Gastrocnemius medialis (tissue), 4 donors: Measurements from ENCODE around the gene PDE4D. TPM values are rescaled to one million over a fixed set of nuclear protein-coding genes. Genes with fewer than 3 reads are reported as not detected.
A peak's percentile ranks its signal among the peaks of the same experiment; 100 is the strongest.
"Not testable (repeated sequence)": the region's sequence is repeated elsewhere in the genome, so short reads cannot be mapped to it uniquely, and the experiment has no call there.

Source experiments
- ATAC-seq, 2 donors: fragments of 150-250 bp; one replicate each; pipeline ENCODE4 v1.9.1; 2016
- DNase-seq, 2 donors: peaks; one replicate each; pipeline ENCODE4 v3.0.0-alpha.2; 2019
- H3K27ac ChIP-seq, 4 donors: fragments of 200-600 bp; sonication (generic); 1 replicate in 1 of 4; 2 replicates in 3 of 4; pipeline ENCODE4 v1.5.1; 2016 to 2018; ENCODE audit warnings: mild to moderate bottlenecking in 2 of 4, moderate library complexity in 1 of 4
- H3K27me3 ChIP-seq, 3 donors: fragments of 200-600 bp; sonication (generic) in 2 of 3; 1 replicate in 1 of 3; 2 replicates in 2 of 3; pipeline versions ENCODE4 v1.5.1 to v1.6.0; 2016 to 2019; ENCODE audit warnings: mild to moderate bottlenecking in 1 of 3, moderate library complexity in 1 of 3
- H3K36me3 ChIP-seq, 2 donors: fragments of 200-600 bp; sonication (generic) in 1 of 2; one replicate each; pipeline ENCODE4 v1.5.1; 2017 to 2018
- H3K4me1 ChIP-seq, 2 donors: fragments of 200-600 bp; sonication (generic) in 1 of 2; one replicate each; pipeline ENCODE4 v1.5.1; 2016 to 2017; ENCODE audit warnings: mild to moderate bottlenecking in 2 of 2
- H3K4me3 ChIP-seq, 4 donors: fragments of 200-600 bp; sonication (generic) in 3 of 4; 1 replicate in 1 of 4; 2 replicates in 3 of 4; pipeline ENCODE4 v1.5.1; 2016 to 2019; ENCODE audit warnings: mild to moderate bottlenecking in 2 of 4
- H3K9me3 ChIP-seq, 3 donors: fragments of 200-600 bp; sonication (generic) in 2 of 3; 1 replicate in 1 of 3; 2 replicates in 2 of 3; pipeline ENCODE4 v1.5.1; 2016 to 2019
- CTCF ChIP-seq, 5 experiments: fragments of 450-650 bp in 3 of 5; fragments of 200-600 bp in 2 of 5; sonication (generic) in 2 of 5; IDR thresholded peaks in 4 of 5; conservative IDR thresholded peaks in 1 of 5; 1 replicate in 4 of 5; 2 replicates in 1 of 5; pipeline ENCODE4 v1.5.1; 2016 to 2019; ENCODE audit warnings: antibody characterized with exemption in 5 of 5, mild to moderate bottlenecking in 3 of 5, moderate library complexity in 3 of 5
- POLR2A ChIP-seq, 2 donors: fragments of 450-650 bp; IDR thresholded peaks; one replicate each; pipeline ENCODE4 v1.6.1; 2017; ENCODE audit warnings: antibody characterized with exemption in 2 of 2, mild to moderate bottlenecking in 2 of 2, moderate library complexity in 2 of 2
- in situ Hi-C, 4 donors: fragments of 200-750 bp; cut with MboI; loops; one replicate each; pipeline versions ENCODE4 v1.15.0 to v1.8.0; 2017; ENCODE audit warnings: low sequenced_read_pairs in 4 of 4
- intact Hi-C: fragments of 100-400 bp; cut with DNase I; formaldehyde crosslinking; loops from one replicate; pipeline ENCODE4 v1.15.1; 2023; ENCODE audit warnings: low total_unique reads
- total RNA-seq, 4 donors: library from RNA; depleted of rRNA; stranded (reverse); fragments of >200 nt; gene quantifications; one replicate each; pipeline versions ENCODE4 v1.1.0 to v1.2.3, GENCODE V29; 2016

The PDE4D gene
- total RNA-seq, 4 donors from 2014 or later, result 133 to 223 (median 185) TPM

GRCh38 chr5:59678943-59679342 lies 214.6 kb downstream of the PDE4D start:
- intact Hi-C loops, result loop anchor here (10.0 kb wide), 1 partner anchor 116 kb away; no protein-coding TSS in a partner anchor
- Histone ChIP-seq H3K27ac (no peak overlapping the region), H3K4me3 (no peak overlapping the region), H3K4me1 (no peaks in the 10 kb centered on the region), H3K27me3 (no peaks in the 10 kb centered on the region), H3K9me3 (no peaks in the 10 kb centered on the region), H3K36me3 (no peaks in the 10 kb centered on the region)
- ATAC-seq (no peak), DNase-seq (no peak)
- TF ChIP-seq POLR2A (IDR thresholded peaks at IDR 0.05) (no peak), CTCF (IDR thresholded peaks at IDR 0.05 in 4 of 5, conservative IDR thresholded peaks at IDR 0.05 in 1 of 5) (no peak)
- in situ Hi-C loops, result loop anchor here (10.0 to 25.0 kb wide), 3 partner anchors 484 to 817 kb away; no protein-coding TSS in a partner anchor

- ATAC-seq (no peak), DNase-seq (no peak)
- TF ChIP-seq CTCF (IDR thresholded peaks at IDR 0.05 in 4 of 5, conservative IDR thresholded peaks at IDR 0.05 in 1 of 5), result no peak
- no peak for TF ChIP-seq POLR2A (IDR thresholded peaks at IDR 0.05)
- Histone ChIP-seq H3K36me3 (no peaks in the 10 kb centered on the region), H3K27me3 (no peaks in the 10 kb centered on the region), H3K27ac (no peak overlapping the region), H3K4me1 (peaks cover 6% of the 10 kb centered on the region in 2 donors), H3K9me3 (no peaks in the 10 kb centered on the region), H3K4me3 (no peak overlapping the region)
- in situ Hi-C loops, result loop anchor here (5.0 to 25.0 kb wide), 6 partner anchors 282 to 812 kb away; no protein-coding TSS in a partner anchor
- intact Hi-C loops, result loop anchor here (5.0 to 10.0 kb wide), 2 partner anchors 120 to 487 kb away; no protein-coding TSS in a partner anchor
Observed at GRCh38 chr5:59674763-59675162, 218.8 kb downstream of the PDE4D start.

GRCh38 chr5:59673438-59674058 lies 220.0 kb downstream of the PDE4D start:
- in situ Hi-C loops (loop anchor here (5.0 to 25.0 kb wide), 4 partner anchors 281 to 486 kb away; no protein-coding TSS in a partner anchor), intact Hi-C loops (loop anchor here (1.0 to 10.0 kb wide), 4 partner anchors 121 to 486 kb away; no protein-coding TSS in a partner anchor)
- peak; percentile 43 to 60 for ATAC-seq

GRCh38 chr5:59666440-59667068 lies 227.0 kb downstream of the PDE4D start:
- Histone ChIP-seq H3K4me3 (no peak overlapping the region), H3K27ac (peak overlapping the region; percentile 69 to 82 (median 80)), H3K9me3 (no peaks in the 10 kb centered on the region), H3K4me1 (peaks cover 35 to 42% of the 10 kb centered on the region in 2 donors), H3K27me3 (no peaks in the 10 kb centered on the region), H3K36me3 (no peaks in the 10 kb centered on the region)
- DNase-seq, result no peak
- peak; percentile 74 to 76 for ATAC-seq
- TF ChIP-seq CTCF (IDR thresholded peaks at IDR 0.05 in 4 of 5, conservative IDR thresholded peaks at IDR 0.05 in 1 of 5) (peak in 4 of 5 experiments; percentile 29 to 55 (median 45)), POLR2A (IDR thresholded peaks at IDR 0.05) (no peak)
- in situ Hi-C loops, result loop anchor here (10.0 to 25.0 kb wide), 4 partner anchors 82 to 479 kb away; no protein-coding TSS in a partner anchor
- intact Hi-C loops, result loop anchor here (2.0 kb wide), 1 partner anchor 162 kb away; no protein-coding TSS in a partner anchor

More at GRCh38 chr5:59673438-59674058, 220.0 kb downstream of the PDE4D start:
- DNase-seq, result no peak
- TF ChIP-seq CTCF (IDR thresholded peaks at IDR 0.05 in 4 of 5, conservative IDR thresholded peaks at IDR 0.05 in 1 of 5), result peak; percentile 73 to 82 (median 77)
- TF ChIP-seq POLR2A (IDR thresholded peaks at IDR 0.05), result no peak
- H3K4me3 ChIP-seq, result no peak overlapping the region
- peaks cover 6% of the 10 kb centered on the region in 2 donors for H3K4me1 ChIP-seq
- H3K27ac ChIP-seq, result no peak overlapping the region
- no peaks in the 10 kb centered on the region for H3K36me3 ChIP-seq
- H3K9me3 ChIP-seq, result no peaks in the 10 kb centered on the region
- no peaks in the 10 kb centered on the region for H3K27me3 ChIP-seq

GRCh38 chr5:59665832-59666203 lies 227.7 kb downstream of the PDE4D start:
- H3K9me3 ChIP-seq, H3K36me3 ChIP-seq, H3K27me3 ChIP-seq, DNase-seq, ATAC-seq, H3K4me3 ChIP-seq: not testable (repeated sequence)
- in situ Hi-C loops (loop anchor here (10.0 to 25.0 kb wide), 4 partner anchors 81 to 479 kb away; no protein-coding TSS in a partner anchor), intact Hi-C loops (loop anchor here (2.0 kb wide), 2 partner anchors 161 to 275 kb away; no protein-coding TSS in a partner anchor)
- peak overlapping the region; percentile 69 to 82 (median 80) for H3K27ac ChIP-seq
- peaks cover 41 to 47% of the 10 kb centered on the region in 2 donors for H3K4me1 ChIP-seq
